ENCODE data around the gene ARX.

The ARX gene

GRCh38 chrX:24963823-24964222 lies 51.9 kb downstream of the ARX start:
- no peak for TF ChIP-seq FOXP2 (optimal IDR thresholded peaks at IDR 0.05; ENCODE audit: borderline replicate concordance, extremely low read depth, extremely low read length, insufficient read depth)
- no peak for TF ChIP-seq REST (IDR thresholded peaks at IDR 0.05; ENCODE audit: insufficient read depth in 1 of 2, low read depth in 2 of 2, low read length in 2 of 2)
- TF ChIP-seq TAF1 (IDR thresholded peaks at IDR 0.05; ENCODE audit: borderline replicate concordance, insufficient read depth, low read length): no peak
- no peak for TF ChIP-seq SIN3A (IDR thresholded peaks at IDR 0.05; ENCODE audit: borderline replicate concordance, insufficient read depth, low read length)
- no peak for TF ChIP-seq POLR2AphosphoS5 (IDR thresholded peaks at IDR 0.05; ENCODE audit: low read depth, low read length)

GRCh38 chrX:24961809-24962208 lies 54.0 kb downstream of the ARX start:
- TF ChIP-seq POLR2AphosphoS5 (IDR thresholded peaks at IDR 0.05; ENCODE audit: low read depth, low read length): no peak
- TF ChIP-seq FOXP2 (optimal IDR thresholded peaks at IDR 0.05; ENCODE audit: borderline replicate concordance, extremely low read depth, extremely low read length, insufficient read depth): no peak
- no peak for TF ChIP-seq TAF1 (IDR thresholded peaks at IDR 0.05; ENCODE audit: borderline replicate concordance, insufficient read depth, low read length)
- no peak for TF ChIP-seq SIN3A (IDR thresholded peaks at IDR 0.05; ENCODE audit: borderline replicate concordance, insufficient read depth, low read length)
- no peak for TF ChIP-seq REST (IDR thresholded peaks at IDR 0.05; ENCODE audit: insufficient read depth in 1 of 2, low read depth in 2 of 2, low read length in 2 of 2)

- TF ChIP-seq SIN3A (IDR thresholded peaks at IDR 0.05; ENCODE audit: borderline replicate concordance, insufficient read depth, low read length): no peak
- TF ChIP-seq REST (IDR thresholded peaks at IDR 0.05; ENCODE audit: insufficient read depth in 1 of 2, low read depth in 2 of 2, low read length in 2 of 2): no peak
- TF ChIP-seq TAF1 (IDR thresholded peaks at IDR 0.05; ENCODE audit: borderline replicate concordance, insufficient read depth, low read length): no peak
- TF ChIP-seq POLR2AphosphoS5 (IDR thresholded peaks at IDR 0.05; ENCODE audit: low read depth, low read length): no peak
- no peak for TF ChIP-seq FOXP2 (optimal IDR thresholded peaks at IDR 0.05; ENCODE audit: borderline replicate concordance, extremely low read depth, extremely low read length, insufficient read depth)
Observed at GRCh38 chrX:24956828-24957227, 58.9 kb downstream of the ARX start.

- no peak for TF ChIP-seq FOXP2 (optimal IDR thresholded peaks at IDR 0.05; ENCODE audit: borderline replicate concordance, extremely low read depth, extremely low read length, insufficient read depth)
- no peak for TF ChIP-seq REST (IDR thresholded peaks at IDR 0.05; ENCODE audit: insufficient read depth in 1 of 2, low read depth in 2 of 2, low read length in 2 of 2)
- no peak for TF ChIP-seq SIN3A (IDR thresholded peaks at IDR 0.05; ENCODE audit: borderline replicate concordance, insufficient read depth, low read length)
- no peak for TF ChIP-seq TAF1 (IDR thresholded peaks at IDR 0.05; ENCODE audit: borderline replicate concordance, insufficient read depth, low read length)
- no peak for TF ChIP-seq POLR2AphosphoS5 (IDR thresholded peaks at IDR 0.05; ENCODE audit: low read depth, low read length)
Observed at GRCh38 chrX:24955372-24955930, 60.3 kb downstream of the ARX start.

- TF ChIP-seq REST (IDR thresholded peaks at IDR 0.05; ENCODE audit: insufficient read depth in 1 of 2, low read depth in 2 of 2, low read length in 2 of 2) (no peak), TAF1 (IDR thresholded peaks at IDR 0.05; ENCODE audit: borderline replicate concordance, insufficient read depth, low read length) (no peak), POLR2AphosphoS5 (IDR thresholded peaks at IDR 0.05; ENCODE audit: low read depth, low read length) (no peak), FOXP2 (optimal IDR thresholded peaks at IDR 0.05; ENCODE audit: borderline replicate concordance, extremely low read depth, extremely low read length, insufficient read depth) (no peak), SIN3A (IDR thresholded peaks at IDR 0.05; ENCODE audit: borderline replicate concordance, insufficient read depth, low read length) (no peak)
Observed at GRCh38 chrX:24954732-24955131, 61.0 kb downstream of the ARX start.
